HG02571 (cell line): ENCODE measurements around the gene GMPPB.
"Not testable (repeated sequence)": the region's sequence is repeated elsewhere in the genome, so short reads cannot be mapped to it uniquely, and the experiment has no call there.

Experiments
- ATAC-seq: cut with Tn5 transposase; IDR thresholded peaks from one replicate; pipeline ENCODE4 v1.9.1; 2021; ENCODE audit warnings: mild to moderate bottlenecking, moderate library complexity; ENCODE audit not compliant: unreplicated experiment

The GMPPB gene

DNA sequence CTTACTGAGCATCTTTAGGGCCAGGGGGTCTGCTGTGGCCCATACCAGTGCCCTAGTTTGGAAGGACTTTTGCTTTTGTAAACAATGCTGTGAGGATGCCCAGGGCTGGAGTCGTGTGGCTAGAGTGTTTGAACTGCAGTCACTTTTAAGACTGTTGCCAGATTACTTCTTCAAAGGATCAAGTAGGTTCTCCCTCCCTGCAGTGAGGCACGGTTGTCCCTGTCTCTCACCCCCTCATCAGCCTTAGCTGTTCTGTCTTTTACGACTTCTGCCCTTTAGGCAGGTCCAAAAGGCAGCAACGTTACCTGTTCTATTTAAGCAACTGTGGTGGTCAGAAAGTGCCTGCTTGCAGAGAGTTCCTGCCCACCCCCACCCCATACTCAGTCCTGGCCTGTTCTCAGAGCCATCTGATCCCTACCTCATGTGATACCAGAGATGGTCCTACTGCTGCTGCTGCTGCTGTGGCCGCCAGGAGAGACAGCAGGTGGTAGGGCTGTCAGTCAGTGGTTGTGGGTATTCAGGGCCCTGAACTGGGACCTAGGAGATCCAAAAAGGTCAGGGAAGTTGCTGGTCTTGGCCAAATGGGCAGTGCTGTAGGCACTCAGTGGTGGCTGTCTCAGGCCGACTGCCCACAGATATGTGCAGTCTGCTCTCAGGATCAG is 29.2 kb downstream of the GMPPB start:
- not testable (repeated sequence) for ATAC-seq

DNA sequence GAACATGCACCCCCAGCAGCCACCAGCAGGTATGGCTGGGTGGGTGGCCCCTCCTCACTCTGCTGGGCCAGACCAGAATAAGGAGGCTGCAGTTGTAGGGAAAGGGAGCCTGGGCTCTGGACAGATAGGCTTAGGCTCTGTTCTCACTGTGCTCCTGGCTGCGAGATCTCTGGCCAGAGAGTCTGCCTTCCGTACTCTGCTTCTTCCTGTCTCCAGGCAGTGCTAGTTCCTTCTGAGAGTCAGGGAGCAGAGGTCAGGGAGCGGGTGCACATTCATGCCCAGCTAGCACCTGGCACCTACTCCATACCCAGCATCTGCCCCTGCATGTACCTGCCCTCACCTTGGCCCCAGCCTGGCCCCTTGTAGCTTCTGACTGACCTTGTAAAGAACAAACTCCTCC is 32.3 kb downstream of the GMPPB start:
- not testable (repeated sequence) for ATAC-seq

- ATAC-seq: not testable (repeated sequence)
Measured at GRCh38 chr3:49690856-49691255, 32.9 kb downstream of the GMPPB start.

DNA sequence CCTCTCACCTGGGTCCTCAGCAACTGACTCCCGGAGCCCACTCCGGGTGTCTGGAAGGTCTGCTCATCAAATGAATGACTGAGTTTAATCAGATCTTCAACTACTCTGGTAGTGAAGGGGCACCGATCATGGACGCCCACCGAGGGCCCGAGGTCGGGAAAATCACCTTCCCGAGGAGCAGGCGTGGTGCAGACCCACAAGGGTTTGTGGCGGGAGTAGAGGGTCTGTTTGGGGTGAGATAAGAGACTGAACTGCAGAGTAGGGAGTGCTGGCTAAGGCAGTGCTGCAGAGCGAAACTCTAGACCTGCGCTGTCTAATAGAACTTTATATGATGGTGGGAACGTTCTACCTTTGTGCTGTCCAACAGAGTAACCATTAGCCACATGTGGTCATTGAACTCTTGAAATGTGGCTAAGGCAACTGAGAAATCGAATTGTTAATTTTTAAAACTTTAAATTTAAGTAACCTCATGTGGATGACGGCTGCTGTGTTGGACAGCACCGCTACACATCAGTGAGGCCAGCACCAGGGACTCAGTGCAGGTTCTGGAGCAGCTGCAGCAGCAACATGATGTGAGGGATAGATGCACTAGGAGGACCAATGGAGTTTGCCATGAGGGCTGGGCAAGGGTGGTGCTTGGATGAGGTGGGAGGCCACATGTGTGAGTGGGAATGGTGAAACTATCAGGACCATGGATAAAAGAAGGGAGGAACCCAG is 33.7 kb downstream of the GMPPB start:
- not testable (repeated sequence) for ATAC-seq

DNA sequence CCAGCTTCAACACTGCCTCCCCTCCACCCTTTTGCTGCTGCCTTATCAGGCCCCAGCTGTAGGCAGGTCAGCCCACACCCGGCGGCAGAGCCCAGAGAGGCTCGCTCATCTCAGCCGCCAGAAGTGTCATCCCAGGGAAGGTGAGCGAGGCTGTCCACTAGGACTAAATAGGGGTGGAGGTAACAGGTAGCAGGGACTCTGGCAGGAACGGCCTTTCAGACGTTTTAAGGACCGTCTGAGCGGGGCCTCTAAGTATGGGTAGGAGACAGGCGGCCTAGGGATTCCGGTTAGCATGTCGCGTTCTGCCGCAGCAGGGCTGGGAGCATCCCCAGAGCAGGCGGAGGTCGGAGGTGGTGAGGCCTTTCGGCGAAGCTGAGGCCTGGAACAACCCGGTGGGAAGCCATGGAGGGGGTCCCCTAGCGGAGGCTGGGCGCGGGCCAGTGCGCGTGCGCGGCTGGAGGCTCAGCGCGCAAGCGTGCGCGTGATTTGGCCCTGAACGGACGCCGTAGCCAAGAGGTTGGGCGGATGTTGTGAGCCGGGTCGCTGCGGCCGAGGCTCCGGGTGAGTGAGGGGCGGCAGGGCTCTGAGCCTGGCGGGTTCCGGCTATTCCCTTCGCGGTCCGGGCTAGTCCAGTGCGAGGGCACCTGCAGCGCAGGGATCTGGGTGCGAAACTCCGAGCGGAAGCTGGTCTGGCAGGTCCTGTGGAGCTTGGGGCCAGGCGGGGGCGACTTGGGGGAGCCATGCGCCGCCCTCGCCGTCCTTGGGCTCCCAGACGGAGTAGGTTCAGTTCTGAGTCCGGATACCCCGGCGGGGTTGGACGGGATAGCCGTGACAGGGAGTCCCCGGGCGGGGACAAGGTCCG is 34.5 kb downstream of the GMPPB start, which contains the start of the genes MST1 and RNF123:
TSS of gene MST1 (minus strand) at position 429 of the 862 bp plus-strand sequence. CDS start 783 bp downstream, outside the sequence.
TSS of gene RNF123 (plus strand) at position 512 of the 862 bp plus-strand sequence. CDS start 1,609 bp downstream, outside the sequence.
- peak; percentile 62 for ATAC-seq

- peak; percentile 12 for ATAC-seq
Measured at GRCh38 chr3:49688338-49689045, 35.3 kb downstream of the GMPPB start.

DNA sequence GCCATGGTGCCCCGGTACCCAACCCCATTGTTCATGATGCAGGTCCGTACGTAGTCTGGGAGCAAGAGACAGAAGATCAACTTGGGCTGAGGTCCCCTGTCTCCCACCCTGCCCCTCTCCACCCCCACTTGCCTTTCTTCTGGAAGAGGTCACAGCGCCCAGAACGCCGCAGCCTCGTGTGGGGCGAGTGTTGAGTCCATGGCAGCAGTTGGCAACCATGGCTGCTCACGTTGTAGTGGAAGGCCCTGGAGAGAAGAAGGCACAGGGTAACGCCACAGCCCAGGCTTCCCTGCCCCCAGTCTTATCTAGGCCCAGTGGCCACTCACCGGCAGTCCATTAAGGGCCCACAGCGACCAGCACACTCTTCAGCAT is 36.3 kb downstream of the GMPPB start:
- not testable (repeated sequence) for ATAC-seq

GRCh38 chr3:49686769-49687423 is 36.9 kb downstream of the GMPPB start:
- ATAC-seq: not testable (repeated sequence)

DNA sequence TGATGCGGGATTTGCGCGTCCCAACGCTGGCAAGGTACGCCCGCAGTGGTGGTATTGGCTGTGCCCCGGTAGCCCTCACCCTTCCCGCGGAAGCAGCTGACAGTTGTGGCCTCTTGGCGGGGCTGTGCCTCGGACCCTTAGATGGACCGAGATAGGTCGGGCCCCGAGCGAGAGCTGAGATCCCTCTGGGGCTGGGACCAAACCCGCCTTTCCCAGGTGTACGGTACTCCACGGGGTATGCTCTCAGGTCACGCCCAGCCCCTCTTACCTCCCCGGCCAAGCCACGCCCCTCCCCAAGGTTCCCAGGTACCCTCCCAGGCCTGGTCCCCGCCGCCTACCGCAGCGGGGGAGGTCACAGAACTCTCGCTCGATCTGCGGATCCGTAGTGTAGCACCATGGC is 37.4 kb downstream of the GMPPB start:
- ATAC-seq: not testable (repeated sequence)

DNA sequence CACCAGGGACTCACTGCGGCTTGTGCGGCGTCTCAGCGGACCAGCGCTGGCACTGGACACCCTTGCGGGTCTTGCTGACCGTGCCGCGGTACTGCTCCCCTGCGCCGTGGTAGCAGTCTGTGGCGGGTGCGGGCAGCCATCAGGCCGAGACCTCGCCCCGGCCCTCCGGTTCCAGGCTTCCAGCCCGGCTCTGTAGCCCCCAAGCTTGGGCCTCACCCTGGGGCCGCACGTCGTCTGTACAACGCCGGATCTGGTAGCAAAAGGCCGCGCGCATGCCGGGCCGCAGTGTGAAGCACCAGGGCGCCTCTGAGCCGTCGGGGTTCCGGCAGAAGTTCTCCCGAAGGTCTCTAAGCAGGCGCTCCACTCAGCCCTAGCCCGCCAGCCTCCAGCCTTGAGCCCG is 37.9 kb downstream of the GMPPB start:
- ATAC-seq: not testable (repeated sequence)

GRCh38 chr3:49685103-49685502 is 38.6 kb downstream of the GMPPB start:
- ATAC-seq: not testable (repeated sequence)

- ATAC-seq: not testable (repeated sequence)
Measured at GRCh38 chr3:49684453-49684852, 39.3 kb downstream of the GMPPB start.

DNA sequence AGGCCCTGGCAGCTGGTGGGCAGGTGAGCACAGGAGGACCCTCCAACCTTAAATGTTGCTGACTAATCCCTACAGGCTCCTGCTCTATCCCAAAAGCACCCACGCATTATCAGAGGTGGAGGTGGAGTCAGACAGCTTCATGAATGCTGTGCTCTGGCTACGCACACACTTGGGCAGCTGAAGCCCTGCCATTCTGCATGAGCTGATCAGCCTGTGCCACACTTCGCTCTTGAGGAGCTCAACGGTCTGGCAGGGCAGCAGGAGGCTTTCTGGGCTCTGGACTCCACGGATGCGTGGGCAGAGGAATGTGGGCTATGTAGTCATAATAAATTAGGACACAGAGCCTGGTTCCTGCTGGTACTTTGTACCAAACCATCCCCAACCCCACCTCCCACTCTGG is 40.6 kb downstream of the GMPPB start:
- no peak for ATAC-seq

DNA sequence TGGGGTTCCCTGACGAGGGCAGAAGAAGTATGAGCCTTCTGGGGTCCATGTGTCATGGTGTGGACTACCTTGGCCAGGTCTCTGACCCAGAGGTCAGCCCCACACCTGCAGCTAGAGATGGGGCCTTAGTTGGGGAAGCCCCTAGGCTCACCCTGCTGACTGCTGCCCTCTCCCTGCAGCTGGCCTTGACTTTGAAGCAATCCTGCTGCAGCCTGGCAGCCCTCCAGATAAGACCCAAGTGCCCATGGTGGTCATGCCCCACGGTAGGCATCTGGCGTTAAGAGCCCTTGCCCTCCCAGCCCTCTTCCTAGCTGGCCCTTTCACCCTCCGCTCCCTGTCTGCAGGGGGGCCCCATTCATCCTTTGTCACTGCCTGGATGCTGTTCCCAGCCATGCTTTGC is 42.2 kb downstream of the GMPPB start:
- no peak for ATAC-seq

GRCh38 chr3:49681232-49681522 is 42.6 kb downstream of the GMPPB start:
- ATAC-seq: no peak

GRCh38 chr3:49680493-49681231 is 43.1 kb downstream of the GMPPB start:
- ATAC-seq: no peak

DNA sequence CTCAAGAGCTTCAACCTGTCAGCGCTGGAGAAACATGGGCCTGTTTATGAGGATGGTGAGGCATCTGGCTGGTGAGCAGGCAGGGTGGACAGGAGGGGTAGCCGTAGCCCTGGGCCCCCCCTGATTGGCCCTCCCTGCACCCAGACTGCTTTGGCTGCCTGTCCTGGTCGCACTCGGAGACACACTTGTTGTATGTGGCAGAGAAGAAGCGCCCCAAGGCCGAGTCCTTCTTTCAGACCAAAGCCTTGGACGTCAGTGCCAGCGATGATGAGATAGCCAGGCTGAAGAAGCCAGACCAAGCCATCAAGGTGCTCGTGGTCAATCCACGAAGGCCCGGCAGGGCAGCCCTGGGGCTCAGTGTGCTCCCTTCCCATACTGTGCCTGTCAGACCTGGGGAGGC is 47.8 kb downstream of the GMPPB start:
- ATAC-seq: no peak

DNA sequence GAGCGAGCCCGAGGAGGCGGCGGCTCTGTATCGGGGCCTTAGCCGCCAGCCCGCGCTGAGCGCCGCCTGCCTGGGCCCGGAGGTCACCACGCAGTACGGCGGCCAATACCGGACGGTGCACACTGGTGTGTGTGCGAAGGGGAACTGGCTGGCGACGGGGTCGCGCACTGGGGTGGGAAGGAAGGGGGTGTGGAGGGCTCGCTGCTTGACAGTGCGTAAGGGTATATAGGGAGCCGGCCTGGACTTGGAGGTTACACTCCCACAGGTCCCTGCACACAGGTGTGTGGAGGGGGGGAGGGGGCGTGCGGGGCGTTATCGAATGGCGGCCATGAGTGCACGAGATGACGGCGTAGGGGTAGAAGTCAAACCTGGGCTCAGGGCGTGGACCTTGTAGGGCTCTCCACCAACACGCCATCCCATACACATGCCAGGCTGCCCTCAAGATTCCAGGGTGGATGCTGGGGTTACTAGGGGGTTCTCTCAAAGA is 49.2 kb downstream of the GMPPB start:
- ATAC-seq: peak; percentile 16

- peak; percentile 77 for ATAC-seq
Measured at GRCh38 chr3:49673715-49674496, 49.8 kb downstream of the GMPPB start, which contains the start of gene APEH. Gene APEH (plus strand): TSS chr3:49674351. CDS start chr3:49674402, 51 bp downstream.
